8988T (cell line): ENCODE results near the gene BOD1L1.
A peak's percentile ranks its signal among the peaks of the same experiment; 100 is the strongest.

Experiments used
- DNase-seq: peaks from one replicate; pipeline ENCODE4 v3.0.0; 2011

The BOD1L1 gene

GRCh38 chr4:13627606-13628311 is at the start of gene BOD1L1:
Gene BOD1L1, minus strand, starts transcription at chr4:13627725. Its CDS starts 138 bp downstream, at chr4:13627587.
- peak; percentile 82 for DNase-seq

- DNase-seq: no peak
These were observed 47.4 kb upstream of the BOD1L1 start for GRCh38 chr4:13674971-13675370.

GRCh38 chr4:13673167-13673566 is 45.6 kb upstream of the BOD1L1 start:
- DNase-seq: no peak

GRCh38 chr4:13670456-13671160 is 43.1 kb upstream of the BOD1L1 start:
- no peak for DNase-seq

- no peak for DNase-seq
These were observed 38.5 kb upstream of the BOD1L1 start for GRCh38 chr4:13665701-13666660.

- DNase-seq: no peak
These were observed 32.0 kb upstream of the BOD1L1 start for GRCh38 chr4:13659341-13660070.

- no peak for DNase-seq
These were observed 29.3 kb upstream of the BOD1L1 start for GRCh38 chr4:13656569-13657405.

GRCh38 chr4:13654162-13654797 is 26.8 kb upstream of the BOD1L1 start:
- DNase-seq: peak; percentile 33

GRCh38 chr4:13653766-13654161 is 26.2 kb upstream of the BOD1L1 start:
- no peak for DNase-seq

GRCh38 chr4:13647031-13647430 is 19.5 kb upstream of the BOD1L1 start:
- DNase-seq: no peak

GRCh38 chr4:13645075-13645474 is 17.6 kb upstream of the BOD1L1 start:
- no peak for DNase-seq

- DNase-seq: no peak
These were observed 14.8 kb upstream of the BOD1L1 start for GRCh38 chr4:13642170-13642950.

GRCh38 chr4:13641084-13641483 is 13.6 kb upstream of the BOD1L1 start:
- DNase-seq: no peak

GRCh38 chr4:13640149-13640940 is 12.8 kb upstream of the BOD1L1 start:
- no peak for DNase-seq

GRCh38 chr4:13635286-13635799 is 7.8 kb upstream of the BOD1L1 start:
- DNase-seq: no peak

GRCh38 chr4:13633671-13634070 is 6.1 kb upstream of the BOD1L1 start:
- no peak for DNase-seq

- no peak for DNase-seq
These were observed 333 bp downstream of the BOD1L1 start for GRCh38 chr4:13627178-13627605.

GRCh38 chr4:13626492-13627177 is 890 bp downstream of the BOD1L1 start:
- DNase-seq: no peak
